ENCODE data around the gene CCDC40.

CCDC40 gene

DNA sequence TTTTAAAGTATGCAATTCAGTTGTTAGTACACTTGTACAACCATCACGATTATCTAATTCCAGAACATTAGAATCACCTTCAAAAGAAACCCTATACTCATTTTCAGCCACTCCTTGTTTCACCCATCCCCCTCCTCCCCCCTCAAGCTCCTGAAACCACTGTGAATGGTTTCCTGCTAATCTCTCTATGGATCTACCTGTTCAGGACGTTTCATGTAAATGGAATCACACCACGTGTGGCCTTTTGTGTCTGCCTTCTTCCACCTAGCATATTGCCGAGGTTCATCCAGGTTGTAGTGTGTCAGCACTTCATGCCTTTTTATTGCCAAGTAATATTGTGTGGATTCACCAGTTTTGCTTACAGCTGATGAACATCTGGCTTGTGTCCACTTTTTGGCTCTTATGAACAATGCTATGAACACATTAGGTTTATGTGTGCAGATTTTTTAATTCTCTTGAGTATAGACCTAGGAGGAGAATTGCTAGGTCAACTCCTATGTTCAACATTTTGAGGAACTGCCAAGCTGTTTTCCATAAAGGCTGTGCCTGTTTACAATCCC is 92.6 kb downstream of the CCDC40 start:
- H3K4me3 ChIP-seq (ENCODE audit: low read depth, low read length) = no peak overlapping the region

DNA sequence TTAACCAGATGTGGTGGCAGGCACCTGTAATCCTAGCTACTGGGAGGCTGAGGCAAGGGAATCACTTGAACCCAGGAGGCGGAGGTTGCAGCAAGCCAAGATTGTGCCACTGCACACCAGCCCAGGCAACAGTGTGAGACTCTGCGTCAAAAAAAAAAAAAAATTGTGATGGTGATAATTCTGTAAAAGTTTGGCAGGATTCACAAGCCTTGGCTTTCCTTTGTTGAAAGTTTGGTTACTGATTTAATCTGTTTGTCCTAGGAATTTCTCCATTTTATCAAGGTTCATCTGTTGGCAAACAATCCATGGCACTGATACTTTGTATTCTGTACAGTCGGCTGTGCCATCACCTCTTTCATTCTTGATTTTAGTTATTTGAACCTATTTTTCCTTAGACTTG is 94.5 kb downstream of the CCDC40 start:
- no peak overlapping the region for H3K4me3 ChIP-seq (ENCODE audit: low read depth, low read length)

DNA sequence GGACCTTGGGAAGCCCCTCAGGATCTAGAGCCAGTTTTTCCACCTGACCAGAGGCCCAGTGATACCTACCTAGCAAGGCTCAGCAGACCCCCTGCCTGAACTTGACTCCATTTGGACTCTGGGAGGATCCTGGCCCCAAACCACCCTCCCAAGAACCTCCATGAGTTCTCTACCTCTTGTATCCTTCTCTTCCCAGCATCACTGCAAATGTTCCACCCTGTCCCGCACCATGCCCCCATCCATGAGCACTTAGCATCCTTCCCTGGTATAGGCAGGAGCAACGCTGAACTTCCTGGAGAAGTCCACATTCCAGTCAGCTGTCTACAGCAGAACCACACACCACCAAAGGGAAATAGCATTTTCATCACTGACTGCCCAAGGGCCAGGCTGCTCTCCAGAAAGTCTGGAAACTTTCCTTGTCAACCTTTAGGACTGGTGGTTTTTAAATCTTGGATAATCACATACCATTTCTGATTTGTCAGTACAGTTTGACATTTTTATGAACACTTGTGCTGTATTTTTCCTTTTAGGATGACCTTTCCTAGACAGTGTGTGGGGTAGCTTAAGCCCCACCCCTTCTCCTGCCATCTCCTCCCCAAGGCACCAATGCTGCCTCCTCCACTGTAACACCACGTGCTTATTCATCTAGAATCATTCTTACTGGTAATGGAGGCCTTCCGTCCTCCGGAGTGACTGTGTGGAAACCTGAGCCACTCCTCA is 96.6 kb downstream of the CCDC40 start:
- no peak overlapping the region for H3K4me3 ChIP-seq (ENCODE audit: low read depth, low read length)

DNA sequence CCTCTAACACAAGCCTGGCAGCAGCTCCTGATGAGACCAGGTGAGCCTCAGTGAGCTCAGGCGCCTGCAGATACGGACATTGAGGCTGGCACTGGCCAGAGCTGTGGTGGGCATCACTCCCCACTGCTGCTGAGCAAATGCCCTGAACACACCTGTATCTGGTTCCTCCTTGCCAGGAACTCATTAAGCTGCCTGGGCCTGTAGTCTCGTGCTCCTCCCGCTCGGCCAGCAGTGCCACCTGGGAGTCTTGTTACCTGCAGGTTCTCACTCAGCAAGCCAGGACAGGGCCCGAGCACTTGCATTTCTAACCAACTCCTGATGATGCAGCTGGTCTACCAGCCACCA is 97.2 kb downstream of the CCDC40 start:
- no peak overlapping the region for H3K4me3 ChIP-seq (ENCODE audit: low read depth, low read length)

DNA sequence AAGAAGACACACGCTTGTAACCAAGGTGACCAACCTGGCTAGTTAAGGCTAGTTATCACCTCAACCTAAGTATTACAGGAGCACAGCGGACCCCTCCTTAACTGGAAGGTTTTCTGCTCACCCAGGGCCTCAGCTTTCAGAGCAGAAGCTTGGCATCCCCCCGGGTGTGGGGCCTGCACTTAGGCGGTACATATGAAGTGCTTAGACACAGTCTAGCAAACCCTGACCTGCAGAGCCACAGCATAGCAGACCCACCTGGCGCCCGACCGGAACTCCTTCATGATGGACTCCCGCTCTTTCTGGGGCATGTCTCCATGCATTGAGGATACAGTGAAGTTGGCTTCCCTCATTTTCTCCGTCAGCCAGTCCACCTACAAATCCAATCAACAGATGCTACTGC is 100.7 kb downstream of the CCDC40 start:
- no peak overlapping the region for H3K4me3 ChIP-seq (ENCODE audit: low read depth, low read length)

DNA sequence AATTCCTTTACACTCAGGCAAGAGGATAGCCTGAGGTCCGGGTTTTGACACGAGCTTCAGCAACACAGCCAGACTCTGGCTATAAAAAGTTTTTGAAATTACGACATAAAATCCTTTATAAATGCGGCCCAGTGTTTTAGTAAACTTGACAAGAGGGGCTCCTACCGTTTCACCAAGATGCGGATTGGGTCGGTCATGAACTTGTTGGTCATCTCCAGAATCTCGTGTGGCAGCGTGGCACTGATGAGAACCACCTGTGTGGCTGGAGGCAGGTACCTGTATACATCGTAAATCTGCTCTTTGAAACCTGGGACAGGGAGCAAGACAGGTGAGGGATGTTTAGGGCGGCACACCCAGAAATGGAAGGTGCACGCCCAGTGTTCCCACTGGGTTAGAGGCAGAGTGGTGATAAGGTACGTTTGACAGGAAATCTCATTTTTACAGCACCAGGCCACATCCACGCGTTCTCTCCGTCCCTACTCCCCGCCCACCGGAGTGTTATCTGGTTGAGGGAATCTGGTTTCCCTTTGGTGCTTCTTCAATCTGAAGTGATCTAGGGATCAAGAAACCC is 102.5 kb downstream of the CCDC40 start:
- no peak overlapping the region for H3K4me3 ChIP-seq (ENCODE audit: low read depth, low read length)

DNA sequence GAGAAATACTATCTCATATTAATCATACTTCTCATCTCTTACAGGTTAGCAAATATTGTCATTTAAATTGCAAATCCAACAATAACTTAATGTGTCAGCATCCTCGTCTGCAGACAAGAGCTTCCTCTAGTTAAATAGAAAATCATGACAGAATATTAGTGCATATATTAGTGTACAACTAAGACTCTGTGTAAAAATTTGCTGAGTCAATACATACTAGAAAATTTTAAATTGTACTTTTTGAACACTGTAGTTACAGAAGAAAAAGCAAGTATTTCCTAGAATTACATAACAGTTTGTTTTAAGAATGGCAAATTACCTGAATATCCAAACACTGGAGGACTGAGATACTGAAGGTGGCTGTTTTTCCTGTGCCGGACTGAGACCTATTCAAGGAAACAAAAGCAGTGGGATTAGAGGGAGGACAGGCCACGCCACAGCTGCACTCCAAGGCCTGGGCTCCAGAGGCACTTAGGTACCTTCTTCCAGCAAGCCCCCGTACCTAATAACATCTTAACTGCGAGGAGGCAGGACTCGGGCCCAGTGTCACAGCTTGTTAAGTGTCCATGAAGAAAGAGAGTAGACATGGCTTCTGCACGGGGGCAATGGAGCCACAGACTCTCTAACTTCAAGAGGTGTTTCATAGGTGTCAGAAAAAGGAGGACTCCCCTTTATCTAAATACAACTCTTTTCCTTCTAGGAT is 105.2 kb downstream of the CCDC40 start:
- H3K4me3 ChIP-seq (ENCODE audit: low read depth, low read length) = no peak overlapping the region

DNA sequence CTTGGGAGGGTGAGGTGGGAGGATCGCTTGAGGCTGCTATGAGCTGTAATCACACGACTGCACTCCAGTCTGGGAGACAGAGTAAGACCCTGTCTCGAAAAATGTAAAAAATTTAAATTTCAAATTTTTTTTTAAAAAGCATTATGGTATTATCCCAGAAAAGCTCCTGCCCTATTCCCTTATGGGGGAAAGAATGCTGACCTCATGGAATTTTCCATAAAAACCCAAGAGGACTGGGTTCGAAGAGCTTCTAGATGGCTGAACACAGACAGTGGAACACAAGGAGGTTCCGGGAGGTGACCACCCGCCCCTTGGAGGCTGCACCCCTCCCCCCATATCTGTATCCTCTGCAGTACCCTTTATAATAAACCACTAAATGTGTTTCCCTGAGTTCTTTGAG is 106.5 kb downstream of the CCDC40 start:
- no peak overlapping the region for H3K4me3 ChIP-seq (ENCODE audit: low read depth, low read length)

DNA sequence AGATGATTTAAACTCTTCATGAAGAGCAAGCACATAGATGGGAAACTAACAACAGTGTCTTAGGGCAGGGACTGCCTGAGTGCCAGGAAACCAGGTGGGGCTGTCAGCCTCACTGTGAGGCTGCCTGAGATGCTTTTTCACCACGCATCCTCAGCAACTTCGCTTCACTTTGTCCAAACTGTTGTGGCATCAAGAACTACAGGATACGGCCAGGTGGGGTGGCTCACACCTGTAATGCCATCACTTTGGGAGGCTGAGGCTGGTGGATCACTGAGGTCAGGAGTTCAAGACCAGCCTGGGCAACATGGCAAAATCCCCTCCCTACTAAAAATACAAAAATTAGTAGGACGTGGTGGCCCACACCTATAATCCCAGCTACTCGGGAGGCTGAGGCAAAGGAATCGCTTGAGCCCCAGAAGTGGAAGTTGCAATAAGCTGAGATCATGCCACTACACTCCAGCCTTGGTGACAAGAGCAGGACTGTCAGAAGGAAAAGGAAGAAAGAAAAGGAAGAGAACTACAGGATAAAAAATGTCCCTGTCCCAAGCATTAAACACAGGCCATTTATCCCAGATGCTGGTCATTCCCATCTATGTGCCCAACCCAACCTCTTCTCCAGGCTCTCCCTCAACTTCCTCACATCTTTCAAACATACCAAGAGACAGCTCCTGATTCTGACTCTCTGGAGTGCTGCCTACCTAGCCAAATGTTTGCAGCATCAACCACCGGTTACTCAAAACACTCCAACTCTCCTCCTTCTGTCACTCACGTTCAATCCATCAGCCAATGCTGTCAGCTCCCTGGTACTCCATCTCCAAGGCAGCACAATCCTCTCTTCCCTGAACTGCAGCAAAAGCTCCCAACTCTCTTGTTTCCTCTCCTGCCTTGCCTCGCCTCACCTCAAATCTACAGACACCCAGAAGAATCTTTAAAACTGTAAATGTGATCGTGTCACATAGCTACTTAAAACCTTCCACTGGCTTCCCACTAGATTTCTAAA is 108.9 kb downstream of the CCDC40 start:
- peak overlapping the region; percentile 95 for H3K4me3 ChIP-seq (ENCODE audit: low read depth, low read length)

DNA sequence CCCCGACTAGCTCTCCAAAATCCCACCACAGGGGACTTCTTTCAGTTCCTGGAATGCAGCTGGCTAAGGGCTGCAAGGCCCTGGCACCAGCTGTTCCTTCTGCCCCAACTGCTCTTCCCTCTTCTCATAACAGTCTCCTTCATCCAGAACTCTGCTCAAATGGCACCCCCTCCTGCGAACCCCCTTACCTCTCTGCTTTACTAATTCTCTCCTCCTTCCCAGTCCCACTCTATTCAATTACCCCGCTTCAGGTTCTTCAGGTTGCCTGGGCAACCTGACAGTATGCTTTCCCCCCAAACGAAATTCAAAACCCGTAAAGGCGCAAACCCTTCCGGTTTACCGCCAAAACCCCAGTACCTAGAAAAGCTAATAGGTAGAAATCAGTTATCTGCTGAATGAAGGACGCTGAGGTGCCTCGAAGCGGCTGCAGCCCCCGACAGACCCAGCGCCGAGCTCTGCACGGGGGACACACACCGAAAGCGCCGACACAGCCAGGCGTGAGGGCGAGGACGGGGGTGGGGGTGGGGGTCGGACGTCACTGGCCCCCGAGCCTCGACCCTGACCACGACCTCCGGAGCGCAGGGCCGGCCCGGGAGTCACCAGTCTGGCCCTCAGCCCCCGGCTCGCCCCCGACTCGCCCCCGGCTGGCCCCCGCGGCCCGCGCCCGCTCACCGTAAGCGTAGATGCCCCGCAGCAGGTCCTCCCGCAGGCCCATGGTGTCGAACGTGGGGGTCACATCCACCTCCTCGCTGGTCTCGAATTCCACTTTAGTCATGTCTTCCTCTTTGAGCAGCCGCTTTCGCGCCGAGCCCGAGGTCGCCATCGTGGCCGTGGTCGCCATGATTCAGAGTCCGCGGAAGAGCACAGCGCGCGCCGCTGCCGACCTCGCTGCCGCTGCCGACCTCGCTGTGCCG is 109.9 kb downstream of the CCDC40 start:
- H3K4me3 ChIP-seq (ENCODE audit: low read depth, low read length) = peak overlapping the region; percentile 95

DNA sequence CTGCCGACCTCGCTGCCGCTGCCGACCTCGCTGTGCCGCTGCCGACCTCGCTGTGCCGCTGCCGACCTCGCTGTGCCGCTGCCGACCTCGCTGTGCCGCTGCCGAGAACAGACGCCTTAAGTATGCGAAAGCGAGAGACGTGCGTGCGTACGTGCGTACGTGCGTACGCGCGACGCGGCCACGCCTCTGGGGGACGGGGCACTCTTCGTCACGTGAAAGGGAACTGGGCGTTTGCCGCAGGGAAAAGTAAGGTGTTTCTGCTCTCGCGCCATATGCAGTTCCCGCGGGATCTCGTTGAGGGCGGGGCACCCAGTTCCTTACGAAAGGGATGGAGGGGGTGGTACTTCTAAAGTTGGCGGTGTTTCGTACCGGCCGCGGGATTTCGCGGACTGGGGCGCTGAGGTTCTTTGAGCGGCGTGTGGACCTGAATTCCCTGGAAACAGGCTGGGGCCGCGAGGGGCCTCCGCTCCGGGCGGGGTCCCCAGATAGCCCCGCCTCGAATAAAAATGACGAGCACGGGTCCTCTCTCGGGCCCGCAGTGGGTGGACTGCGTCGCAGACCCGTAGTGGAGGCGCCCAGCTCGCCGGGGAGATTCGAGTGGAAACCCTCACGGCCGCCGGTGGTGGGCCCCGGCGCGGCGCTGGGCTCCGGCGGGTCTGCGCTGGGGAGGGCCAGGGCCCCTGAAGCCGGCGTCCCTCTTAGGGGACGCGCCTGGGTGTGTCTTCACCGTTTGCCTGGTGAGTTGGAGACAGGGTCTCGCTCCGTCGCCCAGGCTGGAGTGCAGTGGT is 110.8 kb downstream of the CCDC40 start, which contains the start of gene EIF4A3:
EIF4A3 (minus strand) TSS at position 94 of the 788 bp plus-strand sequence. CDS start 167 bp downstream, outside the sequence.
- peak within 1 kb of the TSS; percentile 95 for H3K4me3 ChIP-seq (ENCODE audit: low read depth, low read length)

Data from iPS-11a (cell line).